GM19468 (cell line): ENCODE data around the gene ADCY7.

ENCODE experiments used
- ATAC-seq: cut with Tn5 transposase; IDR thresholded peaks from one replicate; pipeline ENCODE4 v1.9.1; 2021; ENCODE audit warnings: mild to moderate bottlenecking, moderate library complexity, moderate number of reproducible peaks; ENCODE audit not compliant: unreplicated experiment; ENCODE audit errors: extremely low read depth

ADCY7 gene

DNA sequence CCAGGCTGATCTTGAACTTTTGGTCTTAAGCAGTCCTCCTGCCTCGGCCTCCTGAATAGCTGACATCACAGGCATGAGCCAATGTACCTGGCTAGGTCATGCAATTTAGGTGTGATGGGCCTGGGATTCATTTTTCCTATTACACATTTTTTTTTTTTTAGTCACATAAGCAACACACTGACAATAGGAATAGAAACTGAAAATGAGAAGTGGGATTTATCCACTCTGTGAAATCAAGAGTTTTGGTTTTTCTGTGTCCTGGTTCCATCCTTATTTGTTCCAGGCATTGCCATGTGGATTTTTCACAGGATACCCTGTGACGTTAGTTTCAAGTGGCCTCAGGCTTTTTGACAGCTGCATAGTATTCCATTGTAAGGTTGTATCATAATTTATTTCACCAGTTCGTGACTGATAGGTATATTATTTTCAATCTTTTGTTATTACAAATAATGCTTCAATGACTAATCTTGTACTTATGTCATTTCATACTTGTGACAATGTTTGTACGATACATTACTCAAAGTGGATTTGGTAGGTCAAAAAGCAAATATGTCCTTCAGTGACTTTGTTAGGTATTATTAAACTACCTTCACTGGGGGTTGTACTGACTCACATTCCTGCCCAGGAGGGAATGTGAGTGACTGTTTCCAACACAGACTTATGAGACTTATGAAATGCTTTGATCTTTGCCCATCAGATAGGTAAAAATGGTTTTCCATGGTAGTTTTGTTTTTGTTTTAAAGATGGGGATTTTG, 10.6 kb downstream of the ADCY7 start:
- no peak for ATAC-seq

DNA sequence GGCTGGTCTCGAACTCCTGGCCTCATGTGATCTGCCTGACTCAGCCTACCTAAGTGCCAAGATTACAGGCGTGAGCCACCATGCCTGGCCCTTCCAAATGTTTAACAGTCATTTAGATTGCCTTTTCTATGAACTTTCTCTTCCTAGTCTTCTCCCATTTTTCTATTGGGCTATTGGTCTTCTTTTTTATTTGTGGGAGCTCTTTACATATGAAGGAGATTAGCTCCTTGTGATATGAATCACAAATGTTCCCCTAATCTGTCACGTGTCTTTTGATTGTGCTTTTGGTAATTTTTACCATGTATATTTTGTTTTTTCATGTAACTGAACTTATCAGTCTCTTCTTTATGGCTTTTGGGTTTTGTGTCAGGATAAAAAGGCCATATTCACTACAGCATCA, 11.9 kb downstream of the ADCY7 start:
- no peak for ATAC-seq

DNA sequence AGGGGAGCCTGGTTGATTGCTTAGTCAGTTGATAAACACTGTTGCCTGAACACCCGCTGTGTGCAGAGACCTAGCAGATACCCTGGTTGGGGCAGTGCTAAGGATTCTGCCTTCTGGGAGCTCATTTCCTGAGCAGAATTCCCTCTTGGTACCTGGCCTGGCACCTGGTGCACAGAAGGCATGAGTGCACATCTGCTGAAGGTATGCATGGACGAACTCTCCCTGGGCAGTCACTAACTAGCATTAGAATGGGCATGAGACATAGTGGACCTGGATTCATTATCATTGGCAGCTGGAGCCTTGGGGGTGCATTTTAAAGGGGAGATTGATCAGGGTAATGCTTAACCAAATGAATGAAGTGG, 13.1 kb downstream of the ADCY7 start:
- ATAC-seq: no peak

DNA sequence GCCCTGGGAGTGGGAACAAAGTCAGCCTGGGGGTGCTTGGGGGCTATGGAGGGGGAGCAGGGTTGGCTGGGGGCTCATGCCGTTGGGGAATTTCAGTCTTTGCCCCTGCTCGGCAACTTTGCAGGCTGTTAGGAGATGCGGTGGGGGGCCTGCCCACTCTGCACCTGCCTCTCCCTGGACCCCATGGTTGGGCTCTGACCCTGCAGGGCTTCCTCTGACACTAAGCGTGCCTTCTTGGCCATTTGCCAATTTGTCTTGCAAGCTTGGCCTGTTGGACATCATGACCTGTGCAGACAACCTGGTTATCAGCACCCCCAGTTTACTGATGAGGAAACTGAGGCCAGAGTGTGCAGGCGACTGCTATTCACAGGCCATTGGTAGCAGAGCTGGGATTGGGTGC, 14.6 kb downstream of the ADCY7 start:
- no peak for ATAC-seq

DNA sequence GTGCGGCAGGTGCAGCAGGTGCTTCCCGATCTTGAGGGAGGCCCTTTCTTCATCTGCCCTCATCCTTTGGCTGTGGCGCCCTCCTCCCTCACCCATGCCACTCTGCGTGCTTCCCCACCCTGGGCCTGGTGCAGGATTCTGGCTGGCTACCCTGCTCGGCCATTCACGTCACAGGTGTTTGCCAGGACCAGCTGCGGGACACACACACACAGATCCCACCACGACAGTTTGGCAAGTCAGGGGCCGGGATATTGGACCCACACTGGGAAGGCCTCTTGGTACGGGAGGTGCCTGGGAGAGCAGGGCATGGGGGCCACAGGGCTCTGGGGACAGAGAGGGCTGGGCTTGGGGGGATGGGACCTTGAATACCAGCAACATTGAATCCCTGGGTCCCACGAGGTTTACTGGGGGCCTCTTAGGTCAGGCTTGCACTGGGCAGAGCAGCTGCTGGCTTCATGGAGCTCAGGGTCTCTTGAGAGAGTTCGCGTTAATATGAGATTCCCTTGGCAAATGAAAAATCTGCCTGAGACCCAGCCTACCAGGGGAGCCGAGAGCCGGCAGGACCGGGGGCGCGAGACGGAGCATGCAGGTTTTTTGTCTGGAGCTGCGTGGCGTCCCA, 15.1 kb downstream of the ADCY7 start:
- no peak for ATAC-seq

DNA sequence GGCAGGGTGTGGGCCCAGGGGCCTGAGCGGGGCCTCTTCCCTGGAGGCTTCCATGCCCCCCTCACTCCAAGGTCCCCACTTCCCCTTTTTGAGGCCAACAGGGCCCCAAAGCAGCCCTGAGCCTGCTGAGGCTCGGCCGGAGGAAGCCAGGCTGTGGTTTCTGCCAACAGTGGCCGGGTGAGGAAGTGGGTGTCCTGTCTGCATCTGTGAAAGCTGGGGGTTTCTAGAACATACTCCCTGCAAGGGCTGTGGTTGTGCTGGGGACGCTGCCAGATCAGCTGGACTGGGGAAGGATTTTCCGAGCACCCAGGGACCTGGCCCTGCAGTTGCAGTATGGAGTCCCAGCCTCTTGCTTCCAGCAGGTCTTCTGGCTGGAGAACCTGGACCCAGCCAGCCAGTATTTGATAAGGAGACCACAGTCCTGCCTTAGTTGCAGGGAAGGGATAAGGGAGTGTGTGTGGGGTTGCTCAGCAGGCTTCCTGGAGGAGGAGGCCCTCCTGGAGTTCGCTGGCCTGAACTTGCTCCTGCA, 15.7 kb downstream of the ADCY7 start:
- ATAC-seq: peak; percentile 96

DNA sequence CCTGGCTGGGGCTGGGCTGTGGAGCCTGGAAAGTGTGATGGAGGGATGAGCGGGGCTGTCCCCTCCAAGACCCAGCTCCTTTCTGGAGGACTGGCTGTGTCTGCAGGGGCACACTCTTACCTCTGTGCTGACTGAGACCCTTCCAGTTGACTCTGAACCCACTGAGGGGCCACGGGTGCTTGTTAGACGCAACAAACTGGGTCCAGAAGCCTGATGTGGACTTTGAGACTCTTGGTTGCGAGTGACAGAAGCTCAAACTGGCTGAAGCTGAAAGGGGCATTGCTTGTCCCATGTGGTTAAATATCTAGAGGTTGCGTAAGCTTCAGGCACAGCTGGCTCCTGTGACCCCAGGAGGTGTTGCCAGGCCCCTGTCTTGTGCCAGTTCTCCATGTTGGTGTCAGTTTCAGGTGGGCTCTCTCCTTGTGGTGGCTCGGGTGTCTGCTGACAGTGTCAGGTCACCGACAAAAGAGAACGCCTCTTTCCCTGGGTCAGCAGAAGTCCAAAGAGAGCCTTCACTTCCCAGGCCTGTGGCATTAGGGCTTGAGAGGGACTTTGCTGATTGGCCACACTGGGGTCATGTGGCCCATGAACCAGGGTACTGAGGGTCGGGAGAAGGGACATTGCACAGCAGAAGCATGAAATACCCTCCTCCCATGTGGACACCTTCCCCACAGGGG, 16.7 kb downstream of the ADCY7 start:
- no peak for ATAC-seq

DNA sequence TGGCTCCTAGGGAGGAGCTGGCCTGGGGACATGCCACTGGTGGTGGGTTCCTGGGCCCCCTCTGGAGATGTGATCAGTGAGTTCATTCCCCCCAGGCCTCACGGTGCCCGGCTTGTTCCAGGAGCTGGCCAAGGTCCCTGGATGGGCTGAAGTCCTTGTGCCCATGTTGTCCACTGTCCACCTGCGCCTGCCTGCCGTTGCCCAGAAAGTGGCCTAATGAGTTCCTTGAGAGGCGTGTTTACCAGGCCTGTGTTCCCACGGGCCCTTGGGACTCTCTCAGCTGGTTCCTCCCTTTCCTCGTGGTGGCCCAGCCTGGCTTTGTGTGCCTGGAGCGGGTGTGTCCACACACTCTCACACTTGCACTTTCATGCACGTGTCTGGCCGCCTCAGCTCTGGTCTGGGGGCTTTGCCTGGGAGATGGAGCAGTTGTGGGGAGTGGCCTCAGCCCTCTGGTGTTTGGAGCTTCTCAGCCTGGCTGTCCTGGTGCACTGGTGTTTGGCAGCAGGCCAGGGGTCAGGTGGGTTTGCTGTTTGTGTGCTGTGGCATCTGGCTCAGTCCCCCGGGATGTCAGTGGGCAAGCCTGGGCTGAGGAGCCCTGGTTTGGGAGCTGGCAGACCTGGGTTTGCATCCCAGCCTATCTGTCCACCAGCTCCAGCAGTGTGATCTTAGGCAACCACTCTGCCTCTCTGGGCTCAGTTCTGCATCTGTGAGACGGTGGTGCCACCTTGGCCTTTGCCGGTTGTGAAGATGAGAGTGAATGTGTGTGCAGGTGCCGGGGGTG, 18.0 kb downstream of the ADCY7 start:
- no peak for ATAC-seq

DNA sequence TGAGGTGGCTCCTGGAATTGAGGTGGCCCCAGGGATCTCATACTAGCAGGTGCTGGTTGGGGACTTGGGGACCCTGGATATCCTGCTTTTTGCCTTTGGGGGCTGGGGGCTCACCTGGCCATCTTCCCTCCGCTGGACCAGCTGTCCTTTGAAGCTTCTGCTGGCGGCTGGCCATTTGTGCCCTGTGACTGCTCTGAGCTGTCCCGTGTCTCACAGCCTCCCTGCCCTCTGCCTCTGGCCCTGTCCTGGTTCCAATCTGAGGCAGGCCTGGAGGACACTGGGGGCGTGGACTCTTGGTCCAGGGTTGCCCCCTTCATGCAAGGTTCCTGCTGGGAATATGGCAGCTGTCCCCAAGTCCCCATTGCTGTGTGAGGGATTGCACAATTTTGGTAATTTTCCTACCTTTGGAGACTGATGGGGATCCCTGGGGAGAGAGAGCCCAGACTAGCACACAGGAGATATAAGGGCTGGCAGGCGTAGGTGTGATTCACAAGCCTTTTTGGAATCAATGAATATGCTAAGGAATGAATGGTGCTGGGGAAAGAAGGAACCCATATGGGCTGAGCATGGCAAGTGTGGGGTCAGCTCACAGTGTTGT, 19.2 kb downstream of the ADCY7 start:
- ATAC-seq: no peak

DNA sequence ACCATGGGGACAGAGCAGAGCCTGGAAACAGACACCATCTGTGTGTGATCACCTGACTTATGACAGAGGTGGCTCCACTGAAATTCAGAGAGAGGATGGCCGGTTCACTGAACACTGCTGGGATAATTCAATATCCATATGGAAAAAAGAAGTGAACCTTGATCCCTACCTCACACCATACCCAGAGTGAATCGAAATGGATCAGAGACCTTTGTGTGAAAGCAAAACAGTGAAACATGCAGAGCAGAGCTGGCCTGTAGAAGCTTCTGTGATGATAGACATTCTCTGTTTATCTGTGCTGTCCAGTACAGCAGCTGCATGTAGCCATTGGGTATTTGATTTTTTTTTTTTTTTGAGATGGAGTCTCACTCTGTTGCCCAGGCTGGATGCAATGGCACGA, 20.3 kb downstream of the ADCY7 start:
- ATAC-seq: no peak

DNA sequence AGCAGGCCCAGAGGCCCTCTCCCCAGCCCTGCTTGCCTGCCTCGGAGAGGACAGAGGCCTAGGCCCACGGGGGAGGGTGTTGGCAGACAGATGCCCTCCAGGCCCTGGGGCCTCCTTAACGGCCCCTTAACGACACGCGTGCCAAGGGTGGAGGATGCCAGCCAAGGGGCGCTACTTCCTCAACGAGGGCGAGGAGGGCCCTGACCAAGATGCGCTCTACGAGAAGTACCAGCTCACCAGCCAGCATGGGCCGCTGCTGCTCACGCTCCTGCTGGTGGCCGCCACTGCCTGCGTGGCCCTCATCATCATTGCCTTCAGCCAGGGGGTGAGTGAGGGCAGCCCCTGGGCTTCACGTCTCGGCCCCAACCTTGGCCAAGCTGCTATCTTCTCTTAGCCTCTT, 21.7 kb downstream of the ADCY7 start:
- no peak for ATAC-seq

DNA sequence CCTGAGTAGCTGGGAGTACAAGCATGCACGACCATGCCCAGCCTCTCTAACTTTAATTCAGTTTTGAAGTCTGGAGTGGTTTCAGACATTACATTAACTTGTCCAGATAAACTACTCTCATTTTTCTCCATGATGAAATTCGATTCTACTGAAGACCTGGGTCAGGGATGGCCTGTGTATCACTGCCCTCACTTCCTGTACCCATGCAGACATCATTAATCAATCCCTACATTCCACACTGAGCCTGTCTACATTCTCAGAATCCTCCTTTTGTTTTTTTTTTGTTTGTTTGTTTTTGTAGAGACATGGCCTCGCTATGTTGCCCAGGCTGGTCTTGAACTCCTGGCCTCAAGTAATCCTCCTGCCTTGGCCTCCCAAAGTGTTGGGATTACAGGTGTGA, 22.6 kb downstream of the ADCY7 start:
- ATAC-seq: no peak

DNA sequence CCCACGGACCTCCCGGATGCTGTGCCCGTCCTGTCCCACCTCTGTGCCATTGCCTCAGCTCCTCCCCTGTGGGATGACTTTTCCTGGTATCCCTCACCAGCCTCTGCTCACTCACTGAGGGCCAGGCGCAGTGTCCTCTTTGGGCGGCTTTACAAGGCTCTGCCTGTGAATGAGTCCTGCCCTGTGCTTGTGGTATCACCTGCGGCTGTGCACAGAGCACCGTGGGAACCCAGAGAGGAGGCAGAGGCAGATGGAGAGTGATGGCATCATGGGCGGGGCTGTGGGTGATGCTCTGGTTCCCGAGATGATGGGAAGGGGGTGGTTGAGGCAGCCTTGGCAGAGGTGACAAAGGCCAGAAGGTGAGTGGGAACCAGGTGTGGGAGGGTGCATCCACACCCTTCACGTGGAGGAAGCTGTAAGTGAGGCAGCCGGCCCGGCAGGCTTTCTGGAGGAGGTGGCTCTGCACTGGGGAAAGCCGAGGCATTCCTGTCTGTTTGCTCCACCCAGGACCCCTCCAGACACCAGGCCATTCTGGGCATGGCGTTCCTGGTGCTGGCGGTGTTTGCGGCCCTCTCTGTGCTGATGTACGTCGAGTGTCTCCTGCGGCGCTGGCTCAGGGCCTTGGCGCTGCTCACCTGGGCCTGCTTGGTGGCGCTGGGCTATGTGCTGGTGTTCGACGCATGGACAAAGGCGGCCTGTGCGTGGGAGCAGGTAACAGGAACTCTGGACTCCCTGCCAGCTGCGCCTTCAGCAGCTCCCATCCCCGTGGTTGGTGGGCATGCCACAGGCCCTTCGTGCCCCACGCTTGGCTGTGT, 23.8 kb downstream of the ADCY7 start:
- no peak for ATAC-seq

DNA sequence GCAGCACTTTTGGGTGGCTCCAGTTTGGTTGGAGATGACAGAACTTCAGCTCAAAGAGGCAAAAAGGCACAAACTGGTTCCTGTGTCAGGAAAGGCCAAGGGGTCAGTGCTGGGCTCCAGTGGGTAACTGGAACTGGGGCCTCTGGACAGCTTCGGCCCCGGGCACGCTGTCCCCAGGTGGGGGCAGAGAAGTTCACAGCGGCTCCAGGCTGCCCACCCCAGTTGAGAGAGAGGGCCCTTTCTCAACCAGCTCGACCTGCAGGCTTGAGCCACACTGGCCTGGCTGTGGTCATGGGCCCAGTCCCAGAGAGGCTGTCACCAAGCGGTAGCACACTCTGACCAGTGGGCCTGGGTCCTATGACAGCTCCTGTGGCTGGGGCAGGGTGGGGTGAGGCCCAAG, 24.5 kb downstream of the ADCY7 start:
- no peak for ATAC-seq

DNA sequence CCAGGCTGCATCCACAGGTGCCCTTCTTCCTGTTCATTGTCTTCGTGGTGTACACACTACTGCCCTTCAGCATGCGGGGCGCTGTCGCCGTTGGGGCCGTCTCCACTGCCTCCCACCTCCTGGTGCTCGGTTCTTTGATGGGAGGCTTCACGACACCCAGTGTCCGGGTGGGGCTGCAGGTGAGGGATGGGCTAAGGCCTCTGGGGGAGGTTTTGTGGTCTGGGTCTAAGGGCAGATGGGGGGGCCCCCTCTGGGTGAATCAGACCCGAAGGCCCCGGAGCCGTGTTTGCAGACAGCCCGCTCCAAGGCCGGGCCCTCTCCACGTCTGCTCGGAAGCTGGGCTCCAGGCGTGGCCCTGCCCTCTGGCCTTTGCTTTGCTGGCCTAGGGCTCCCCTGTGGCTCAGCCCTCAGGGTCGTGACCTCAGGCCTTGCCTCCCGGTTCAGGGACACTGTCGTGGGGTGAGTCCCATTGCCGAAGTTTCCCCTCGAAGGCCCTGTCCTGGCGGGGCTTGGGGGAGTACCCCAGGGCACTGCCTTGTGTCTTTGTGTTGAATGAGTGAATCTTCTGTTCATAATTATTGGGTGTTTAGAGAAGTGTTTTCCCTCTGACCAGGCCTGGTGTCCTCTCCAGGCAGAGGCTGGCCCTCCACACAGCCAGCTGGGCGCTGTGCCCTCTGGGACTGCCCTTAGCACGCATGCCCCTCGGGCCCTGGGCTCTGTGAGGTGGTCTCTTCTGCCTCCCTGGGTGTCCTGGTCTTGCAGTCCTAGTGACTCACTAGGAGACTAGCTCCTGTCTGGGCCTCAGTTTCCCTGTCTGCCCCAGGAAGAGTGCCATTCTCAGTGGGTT, 25.6 kb downstream of the ADCY7 start:
- ATAC-seq: no peak

DNA sequence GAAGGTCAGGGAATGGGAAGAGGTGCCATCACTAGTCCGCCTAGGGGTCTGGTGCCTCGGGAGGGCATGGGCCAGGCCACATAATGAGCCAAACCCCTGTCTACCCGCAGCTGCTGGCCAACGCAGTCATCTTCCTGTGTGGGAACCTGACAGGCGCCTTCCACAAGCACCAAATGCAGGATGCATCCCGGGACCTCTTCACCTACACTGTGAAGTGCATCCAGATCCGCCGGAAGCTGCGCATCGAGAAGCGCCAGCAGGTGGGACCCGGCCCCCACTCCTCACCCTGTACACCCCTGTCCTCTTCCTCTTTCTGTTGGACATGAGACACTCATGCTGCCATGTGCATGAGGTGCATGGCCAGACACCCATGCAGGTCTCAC, 26.2 kb downstream of the ADCY7 start:
- ATAC-seq: no peak

DNA sequence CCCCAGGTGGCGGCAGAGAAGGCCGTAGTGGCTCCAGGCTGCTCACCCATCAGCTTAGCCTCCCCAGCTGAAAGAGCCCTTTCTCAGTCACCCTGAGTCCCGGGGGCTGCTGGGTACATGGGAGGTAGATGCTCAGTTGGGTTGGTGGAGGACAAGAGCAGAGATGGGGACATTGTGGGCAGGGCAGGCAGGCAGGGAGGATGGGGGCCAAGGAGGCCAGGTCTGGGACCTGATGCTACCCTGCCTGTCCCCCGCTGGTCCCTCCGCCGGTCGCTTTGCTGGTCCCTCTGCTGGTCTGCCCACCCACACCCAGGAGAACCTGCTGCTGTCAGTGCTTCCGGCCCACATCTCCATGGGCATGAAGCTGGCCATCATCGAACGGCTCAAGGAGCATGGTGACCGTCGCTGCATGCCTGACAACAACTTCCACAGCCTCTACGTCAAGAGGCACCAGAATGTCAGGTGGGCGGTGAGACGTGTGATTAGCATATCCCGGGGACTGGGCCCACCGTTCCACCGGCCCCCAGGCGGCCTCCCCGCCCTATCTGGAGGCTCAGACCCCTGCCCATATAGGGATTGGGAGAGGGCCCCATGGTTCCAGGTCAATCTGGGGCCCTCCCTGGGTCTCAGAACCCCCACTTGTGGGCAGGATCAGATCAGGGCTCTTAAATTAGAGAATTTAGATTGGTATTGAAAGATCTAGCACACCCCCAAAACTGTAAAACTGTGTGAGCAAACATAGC, 26.9 kb downstream of the ADCY7 start:
- no peak for ATAC-seq
